Right lung (tissue), 5 donors: ENCODE data around the gene CDC5L. TPM values are rescaled to one million over a fixed set of nuclear protein-coding genes. Genes with fewer than 3 reads are reported as not detected.
"Not testable (repeated sequence)": the region's sequence is repeated elsewhere in the genome, so short reads cannot be mapped to it uniquely, and the experiment has no call there.

Experiments
- DNase-seq, 2 donors: peaks; one replicate each; pipeline ENCODE4 v3.0.0-alpha.2; 2013
- polyA plus RNA-seq, 5 donors: library from polyadenylated mRNA; unstranded; fragments of 120-200 nt; gene quantifications; one replicate each; pipeline versions ENCODE4 v1.2.1 to v1.2.3, GENCODE V29; 2013; ENCODE audit warnings: inconsistent platforms in 1 of 5, low replicate concordance in 1 of 5; ENCODE audit not compliant: insufficient read length in 5 of 5, insufficient read depth in 1 of 5

The CDC5L gene
- polyA plus RNA-seq, 5 donors, result 27.3 to 40.8 (median 37.5) TPM

- no peak for DNase-seq
These were observed 22.9 kb downstream of the CDC5L start for GRCh38 chr6:44410363-44410762.

GRCh38 chr6:44411141-44411540 lies 23.6 kb downstream of the CDC5L start:
- no peak for DNase-seq

GRCh38 chr6:44415449-44415848 lies 27.9 kb downstream of the CDC5L start:
- DNase-seq, result no peak

GRCh38 chr6:44415873-44416502 lies 28.5 kb downstream of the CDC5L start:
- DNase-seq, result no peak

- DNase-seq, result no peak
These were observed 35.0 kb downstream of the CDC5L start for GRCh38 chr6:44422531-44422930.

- DNase-seq, result no peak
These were observed 35.8 kb downstream of the CDC5L start for GRCh38 chr6:44423306-44423705.

- no peak for DNase-seq
These were observed 38.4 kb downstream of the CDC5L start for GRCh38 chr6:44425951-44426350.

GRCh38 chr6:44428682-44429081 lies 41.2 kb downstream of the CDC5L start:
- no peak for DNase-seq

GRCh38 chr6:44430326-44430725 lies 42.8 kb downstream of the CDC5L start:
- no peak for DNase-seq

GRCh38 chr6:44431118-44431725 lies 43.7 kb downstream of the CDC5L start:
- DNase-seq, result peak; percentile 16 to 40

GRCh38 chr6:44432227-44432626 lies 44.7 kb downstream of the CDC5L start:
- DNase-seq, result no peak

GRCh38 chr6:44432726-44433125 lies 45.2 kb downstream of the CDC5L start:
- peak; percentile 28 to 36 for DNase-seq

- DNase-seq, result no peak
These were observed 48.0 kb downstream of the CDC5L start for GRCh38 chr6:44435500-44435899.

- no peak for DNase-seq
These were observed 51.3 kb downstream of the CDC5L start for GRCh38 chr6:44438827-44439226.

GRCh38 chr6:44439270-44440045 lies 52.0 kb downstream of the CDC5L start:
- no peak for DNase-seq

GRCh38 chr6:44441091-44441855 lies 53.8 kb downstream of the CDC5L start:
- DNase-seq, result no peak

GRCh38 chr6:44442236-44442635 lies 54.7 kb downstream of the CDC5L start:
- DNase-seq, result no peak

GRCh38 chr6:44442833-44443444 lies 55.4 kb downstream of the CDC5L start:
- no peak for DNase-seq

- DNase-seq, result no peak
These were observed 57.3 kb downstream of the CDC5L start for GRCh38 chr6:44444853-44445252.

- DNase-seq, result no peak
These were observed 59.3 kb downstream of the CDC5L start for GRCh38 chr6:44446626-44447300.

- not testable (repeated sequence) for DNase-seq
These were observed 61.7 kb downstream of the CDC5L start for GRCh38 chr6:44449181-44449580.
